GM19240 (cell line): ENCODE data around the gene FREM1.
A peak's percentile ranks its signal among the peaks of the same experiment; 100 is the strongest.

Experiments used
- DNase-seq: peaks from one replicate; pipeline ENCODE4 v3.0.0; 2011; ENCODE audit warnings: low spot score; ENCODE audit not compliant: insufficient read length

FREM1 gene

DNA sequence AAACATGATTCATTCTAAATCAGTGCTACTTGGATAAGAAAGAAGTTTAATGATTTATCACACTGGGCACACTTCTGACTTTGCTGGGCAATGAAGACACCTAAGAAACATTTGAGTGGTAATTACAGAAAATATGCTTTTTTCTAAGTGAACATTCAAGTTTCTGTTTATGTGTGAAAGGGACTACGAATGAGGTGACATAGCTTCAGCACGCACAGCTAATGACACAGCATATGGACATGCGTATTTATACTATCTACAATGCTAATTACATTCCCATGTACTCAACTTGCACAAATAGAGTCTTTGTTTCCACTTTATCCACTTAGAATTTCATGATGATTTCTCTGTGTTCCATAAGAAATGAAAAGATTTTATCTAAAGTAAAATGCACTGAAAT, 40.6 kb downstream of the FREM1 start:
- DNase-seq: no peak

DNA sequence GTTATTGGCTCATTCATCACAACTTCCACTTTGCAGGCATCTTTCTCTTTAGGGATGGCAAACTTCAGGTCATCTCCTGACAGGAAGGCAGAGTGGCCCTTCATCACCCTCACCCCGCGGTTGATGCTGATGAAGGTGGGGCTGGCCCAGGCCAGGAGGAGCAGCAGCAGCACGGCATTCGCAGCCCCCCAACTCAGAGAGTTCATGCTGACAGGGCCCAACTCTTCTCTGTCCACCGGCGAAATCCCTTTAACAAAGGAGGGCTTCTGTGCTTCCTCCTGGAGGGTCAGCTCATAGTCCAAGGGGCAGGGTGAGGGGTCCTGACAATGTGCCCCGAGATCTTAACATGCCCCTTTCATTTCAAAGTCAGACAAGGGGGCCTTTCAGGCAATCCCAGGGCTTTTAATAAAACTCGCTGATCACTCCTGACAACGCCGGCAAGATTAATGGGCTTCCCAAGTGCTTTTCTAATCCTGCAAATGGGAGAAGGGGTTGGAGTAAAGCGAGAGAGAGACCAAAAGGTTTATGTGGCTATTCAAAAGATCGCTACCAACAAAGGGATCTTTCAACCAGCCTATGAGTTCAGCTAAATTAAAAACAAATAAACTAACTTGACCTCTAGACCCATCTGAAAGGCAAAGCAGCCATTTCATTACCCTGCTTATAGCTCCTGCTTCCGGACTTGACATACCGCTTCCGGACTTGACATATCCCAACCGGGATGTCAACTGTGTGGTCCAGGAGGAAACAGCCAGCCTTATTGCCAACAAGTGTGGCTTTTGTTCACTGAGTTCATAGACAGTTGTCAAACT, 41.2 kb downstream of the FREM1 start:
- no peak for DNase-seq

DNA sequence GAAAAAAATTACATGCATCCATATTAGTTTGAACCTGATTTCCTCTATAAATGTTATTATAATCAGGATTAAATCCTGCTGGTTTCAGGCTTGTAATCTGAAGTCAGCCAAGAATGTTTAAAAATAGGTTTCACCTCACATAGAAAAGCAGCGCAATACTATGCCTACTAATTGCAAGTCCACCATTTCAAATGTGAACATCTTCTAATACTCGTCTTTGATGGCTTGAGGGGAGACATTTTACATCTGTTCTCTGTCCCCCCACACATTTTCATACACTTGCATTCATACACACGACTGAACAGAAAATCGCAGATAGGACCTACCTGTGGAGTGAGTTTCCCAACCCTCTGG, 41.8 kb downstream of the FREM1 start:
- no peak for DNase-seq

DNA sequence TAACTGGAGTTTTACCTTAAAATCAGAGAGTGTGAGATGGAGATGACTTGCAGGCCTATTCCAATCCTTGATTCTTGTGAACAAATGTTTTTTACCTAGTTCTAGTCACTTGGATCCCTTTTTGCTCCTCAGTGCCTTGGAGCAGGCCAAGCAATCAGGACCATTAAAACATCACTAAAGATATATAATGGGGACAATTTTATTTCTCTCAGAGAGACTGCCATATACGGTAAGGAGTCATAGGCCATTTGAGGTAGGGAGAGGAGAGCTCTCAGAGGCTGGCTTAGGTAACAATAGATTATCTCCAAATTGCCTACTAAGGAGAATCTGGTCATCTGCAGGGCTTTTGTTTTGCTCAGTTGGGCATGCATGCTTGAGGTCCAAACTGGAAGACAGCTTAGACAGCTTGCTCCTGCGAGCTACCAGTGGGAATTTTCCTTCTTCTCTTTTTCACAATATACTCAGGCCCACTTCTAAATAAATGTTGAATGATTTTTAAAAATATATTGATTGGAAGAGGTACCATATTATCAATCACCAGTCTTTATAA, 44.0 kb downstream of the FREM1 start:
- no peak for DNase-seq

DNA sequence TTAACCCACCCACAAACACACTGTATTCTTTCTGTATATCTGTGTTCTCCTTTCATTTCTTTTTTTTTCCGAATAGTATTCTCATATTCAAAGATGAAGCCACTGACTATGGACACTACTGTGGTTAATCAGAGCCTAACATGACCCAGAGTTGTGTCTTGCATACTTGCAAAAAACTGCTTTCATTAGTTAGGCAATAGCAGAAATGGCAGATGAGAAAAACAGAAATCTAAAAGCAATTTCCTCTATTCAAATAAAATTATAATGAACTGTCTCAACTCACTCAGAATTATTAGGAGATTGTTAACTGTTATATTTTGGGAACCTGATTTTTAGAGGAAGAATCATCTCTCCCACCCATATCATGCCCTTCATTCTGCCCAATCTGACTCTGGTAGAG, 45.9 kb downstream of the FREM1 start:
- no peak for DNase-seq

DNA sequence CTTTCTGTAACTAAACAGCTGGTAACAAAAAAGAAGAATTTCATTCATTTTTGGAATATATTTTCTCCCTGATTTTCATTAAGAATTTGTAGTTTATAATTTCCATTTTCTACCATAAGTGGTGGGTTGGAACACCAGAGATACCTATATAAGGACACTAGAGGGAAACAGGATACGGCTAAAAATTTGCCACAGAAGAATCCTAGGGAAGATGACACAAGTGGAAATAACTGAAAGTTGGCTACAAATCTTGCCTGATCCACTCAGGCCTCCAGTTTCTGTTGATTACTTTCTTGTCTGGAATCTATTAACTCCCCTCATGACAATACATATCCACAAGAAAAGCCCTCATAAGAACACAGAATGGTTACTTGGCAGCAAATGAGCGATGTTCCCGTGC, 46.8 kb downstream of the FREM1 start:
- no peak for DNase-seq

DNA sequence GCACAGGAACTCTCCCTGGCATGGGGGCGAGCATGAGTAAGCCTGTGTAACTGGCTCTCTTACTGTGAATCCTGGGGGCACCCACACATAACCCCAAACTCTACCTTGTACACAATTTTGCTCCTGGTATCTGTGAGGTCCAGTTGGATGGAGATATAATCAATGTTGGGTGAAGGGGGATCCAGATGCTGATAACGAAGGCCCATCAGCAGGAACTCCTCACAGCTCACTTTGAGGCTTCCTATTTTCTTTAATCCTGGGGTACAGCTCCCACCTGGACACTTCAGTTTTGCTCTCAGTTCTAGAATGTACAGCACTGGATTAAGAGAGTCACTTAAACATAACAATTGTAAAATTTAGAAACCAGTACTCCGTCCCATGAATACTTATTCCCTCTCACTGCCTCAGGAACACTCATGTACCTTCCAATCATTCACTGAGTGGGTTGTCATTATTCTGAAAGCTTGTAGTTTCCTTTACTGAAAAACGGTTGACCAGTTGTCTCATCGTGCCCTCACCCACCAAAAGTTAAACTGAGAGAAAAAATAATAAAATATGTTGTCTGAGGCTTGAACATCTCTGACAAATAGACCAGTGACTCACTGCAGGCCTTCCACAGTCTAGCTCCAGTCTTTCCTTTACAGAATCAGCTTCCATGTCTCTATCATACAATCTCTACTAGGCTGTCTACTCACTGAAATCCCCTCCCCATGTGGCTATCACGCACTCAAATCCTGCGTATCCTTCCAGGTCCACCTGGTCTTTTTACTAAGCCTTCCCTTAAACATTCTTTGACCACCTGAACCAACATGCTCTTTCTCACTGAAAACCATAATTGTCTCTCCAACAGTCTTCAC, 52.6 kb downstream of the FREM1 start:
- no peak for DNase-seq

DNA sequence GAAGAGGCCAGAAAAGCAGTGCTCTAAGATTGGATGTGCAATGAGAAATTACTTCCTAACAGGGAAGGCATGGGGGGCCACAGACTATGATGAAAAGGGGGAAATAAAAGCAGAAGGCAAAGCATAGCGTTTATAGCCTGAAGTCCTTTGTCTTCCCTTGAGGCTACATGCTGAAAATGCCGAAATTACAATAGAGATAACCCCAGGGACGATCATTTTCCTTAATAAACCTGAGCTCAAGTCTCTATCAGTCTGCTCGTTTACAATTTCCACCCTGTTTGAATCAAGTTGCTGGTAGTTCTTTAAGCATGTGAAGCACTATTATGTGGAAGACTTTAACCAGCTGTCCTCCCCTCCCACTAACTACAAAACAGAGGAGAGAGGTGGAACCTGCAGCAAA, 60.4 kb downstream of the FREM1 start:
- no peak for DNase-seq

DNA sequence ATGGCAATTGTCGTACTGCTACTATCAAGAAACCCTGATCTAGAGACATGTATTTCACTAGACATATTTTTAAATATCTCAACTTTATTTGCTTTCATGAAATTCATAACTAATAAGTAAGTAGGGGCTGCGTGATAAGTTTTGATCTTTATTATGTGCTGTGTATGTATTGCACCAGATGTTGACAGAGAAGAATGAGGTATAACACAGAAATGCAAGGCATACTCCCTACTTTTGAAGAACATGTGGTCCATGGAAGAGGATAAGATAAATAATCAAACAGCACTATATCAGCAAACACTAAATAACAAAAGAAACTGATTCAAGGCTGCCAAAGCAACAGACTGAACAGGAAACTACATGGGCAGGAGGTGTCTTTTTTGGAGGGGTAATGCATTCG, 60.9 kb downstream of the FREM1 start:
- no peak for DNase-seq

DNA sequence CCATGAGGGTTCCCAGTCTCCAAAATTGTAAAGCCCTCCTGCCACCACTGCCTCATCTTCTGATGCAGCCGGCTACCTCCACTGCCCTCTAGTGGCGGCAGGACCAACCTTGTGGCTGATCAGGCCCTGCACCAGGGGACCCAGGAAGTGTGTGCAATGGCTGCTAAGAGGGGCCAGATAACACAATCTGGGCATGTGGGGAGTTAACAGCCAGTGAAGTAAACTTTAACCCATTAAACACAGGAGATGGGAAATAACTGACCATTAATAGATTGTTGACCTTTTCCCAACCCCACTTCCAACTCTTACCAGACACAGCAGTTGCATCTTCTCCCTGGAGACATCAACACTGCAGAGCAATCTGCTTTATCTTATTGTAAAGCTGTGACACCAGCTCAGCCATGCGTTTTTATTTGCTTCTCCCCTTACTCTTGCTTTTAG, 63.3 kb downstream of the FREM1 start:
- DNase-seq: peak; percentile 60

DNA sequence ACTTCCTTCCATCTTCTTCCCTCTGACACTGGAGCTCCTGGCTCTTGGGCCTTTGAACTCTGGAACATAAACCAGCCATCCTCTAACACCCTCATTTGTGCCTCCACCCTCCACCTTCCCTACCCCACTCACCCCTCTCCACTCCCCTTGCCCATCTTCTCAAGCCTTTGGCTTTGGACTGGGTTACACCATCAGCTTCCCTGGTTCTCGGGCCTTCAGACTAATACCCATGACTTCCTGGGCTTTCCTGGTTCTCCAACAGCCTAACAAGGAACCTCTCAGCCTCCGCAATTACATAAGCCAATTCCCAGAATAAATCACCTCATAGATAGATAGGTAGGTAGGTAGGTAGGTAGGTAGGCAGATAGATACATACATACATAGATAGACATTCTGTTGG, 67.1 kb downstream of the FREM1 start:
- no peak for DNase-seq

DNA sequence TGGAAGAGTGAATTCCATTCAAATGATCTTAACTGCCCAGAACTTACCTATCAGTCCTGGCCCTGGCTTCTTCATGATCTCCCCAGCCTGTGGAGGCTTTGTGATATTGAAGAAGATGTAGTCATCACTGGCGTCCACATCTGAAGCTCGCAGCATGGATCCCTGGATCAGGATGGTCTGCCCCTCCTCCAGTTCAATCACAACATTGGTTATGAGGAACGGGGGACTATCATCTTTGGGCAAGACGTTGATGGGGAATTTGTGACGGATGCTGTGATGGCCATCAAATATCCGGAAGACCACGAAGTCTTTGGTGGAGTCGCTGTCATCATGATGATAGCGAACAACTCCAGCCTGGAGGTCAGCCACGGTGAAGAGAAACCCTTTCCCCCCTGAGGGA, 68.0 kb downstream of the FREM1 start:
- DNase-seq: no peak

DNA sequence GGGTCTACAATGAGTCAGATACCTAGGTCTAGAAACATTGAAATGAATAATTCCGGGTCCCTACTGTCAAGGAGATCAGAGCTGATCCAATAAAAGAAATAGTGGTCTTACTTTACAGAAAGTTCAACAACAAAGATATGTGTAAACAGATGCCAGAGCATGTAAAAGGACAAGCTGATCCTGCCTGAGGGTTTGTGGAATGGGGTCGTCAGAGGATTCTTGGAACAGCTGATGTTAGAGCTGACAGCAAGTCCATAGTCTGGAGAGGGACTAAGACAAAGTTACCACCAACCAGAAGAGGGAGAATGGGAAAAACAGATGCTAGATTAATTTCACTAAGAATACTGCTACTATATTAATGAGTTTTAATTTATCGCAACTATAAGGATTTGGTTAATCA, 71.5 kb downstream of the FREM1 start:
- DNase-seq: no peak

DNA sequence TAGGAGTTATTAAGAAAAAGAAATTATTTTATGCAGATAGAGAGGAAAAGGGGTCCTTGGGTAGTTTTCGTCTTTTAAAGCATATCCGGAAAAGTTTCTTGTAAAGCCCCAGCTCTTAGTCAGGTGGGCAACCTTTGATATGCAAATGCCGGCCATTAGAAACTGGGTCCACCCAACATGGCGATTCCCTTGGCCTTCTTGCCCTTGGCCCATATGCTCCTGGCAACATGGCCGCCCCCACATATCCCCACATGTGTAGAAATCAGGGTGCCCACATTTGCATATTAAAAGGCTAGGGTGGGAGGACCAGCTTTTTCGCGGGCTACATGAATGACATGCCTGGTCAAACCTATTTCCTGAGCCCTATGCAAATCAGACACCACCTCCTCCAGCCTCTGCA, 73.3 kb downstream of the FREM1 start:
- DNase-seq: no peak

DNA sequence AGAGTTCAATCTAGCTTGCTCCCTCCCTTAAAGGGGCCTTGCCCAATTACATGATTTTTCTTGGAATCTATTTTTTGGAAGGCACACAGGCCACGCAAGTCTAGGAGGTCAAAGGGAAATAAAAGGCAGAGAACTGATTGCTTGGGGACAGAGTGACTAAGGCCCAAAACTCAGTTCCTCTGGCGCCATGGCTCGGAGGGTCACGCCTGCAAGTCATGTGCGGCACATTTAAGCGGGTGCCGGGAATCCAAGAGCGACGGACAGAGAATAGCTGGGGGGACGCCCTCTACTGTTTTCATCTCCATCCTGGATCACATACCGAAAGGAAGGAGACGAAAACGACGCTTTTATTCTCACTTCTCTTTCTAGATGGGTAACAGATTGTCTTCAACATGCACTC, 78.6 kb downstream of the FREM1 start:
- no peak for DNase-seq

DNA sequence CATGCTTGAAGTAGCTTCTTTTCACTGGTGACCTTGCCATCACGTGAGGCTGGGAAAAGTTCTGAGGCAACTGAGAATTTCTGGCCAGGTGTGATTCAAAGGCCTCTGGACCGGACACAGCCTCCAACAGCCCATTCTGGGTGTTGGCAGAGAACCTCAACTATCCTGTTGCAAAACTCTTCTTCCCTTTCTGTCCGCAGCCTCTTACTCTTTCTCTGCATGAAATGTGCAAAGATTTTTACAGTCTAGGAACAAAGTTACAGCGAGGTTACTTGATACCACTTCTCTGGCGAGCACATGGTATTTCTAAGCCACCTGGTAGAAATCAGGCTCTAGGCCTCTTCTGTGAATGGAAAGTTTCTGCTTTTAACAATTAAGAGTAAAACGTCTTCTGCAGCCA, 79.2 kb downstream of the FREM1 start:
- DNase-seq: no peak

DNA sequence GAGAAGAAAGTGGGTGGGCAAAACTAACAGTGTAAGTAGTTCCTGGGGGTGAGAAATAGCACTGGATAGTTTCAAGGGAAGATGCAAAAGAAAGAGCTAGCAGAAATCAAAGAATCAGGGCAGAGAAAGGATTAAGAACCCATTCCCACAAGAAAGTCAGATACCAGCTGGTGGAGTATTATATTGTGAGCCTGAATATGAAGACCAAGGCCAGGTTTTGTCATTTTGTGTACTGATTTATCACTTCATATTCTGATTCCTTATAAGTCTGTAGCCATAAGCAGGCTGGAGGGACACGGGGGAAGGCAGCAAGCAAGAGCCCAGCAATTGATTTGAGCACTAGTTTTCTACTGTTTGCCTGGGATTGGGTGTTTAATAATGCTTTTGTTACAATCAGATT, 80.2 kb downstream of the FREM1 start:
- no peak for DNase-seq

DNA sequence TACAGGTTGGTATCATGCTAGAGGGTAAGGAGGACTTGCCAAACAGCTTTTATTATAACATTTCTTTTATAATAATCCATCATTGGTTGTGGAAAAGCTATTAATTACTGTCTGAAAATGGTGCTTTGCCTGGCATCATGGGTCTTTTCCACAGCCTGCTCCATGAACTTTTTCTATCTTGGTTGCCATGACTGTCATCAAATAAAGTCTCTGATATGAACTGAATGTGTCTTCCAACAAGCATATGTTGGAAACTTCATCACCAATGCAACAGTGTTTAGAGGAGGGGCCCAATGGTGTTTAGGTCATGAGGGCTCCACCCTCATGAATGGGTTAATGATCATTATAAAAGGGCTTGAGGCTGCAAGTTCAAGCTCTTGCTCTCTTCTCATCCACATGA, 81.0 kb downstream of the FREM1 start:
- no peak for DNase-seq

DNA sequence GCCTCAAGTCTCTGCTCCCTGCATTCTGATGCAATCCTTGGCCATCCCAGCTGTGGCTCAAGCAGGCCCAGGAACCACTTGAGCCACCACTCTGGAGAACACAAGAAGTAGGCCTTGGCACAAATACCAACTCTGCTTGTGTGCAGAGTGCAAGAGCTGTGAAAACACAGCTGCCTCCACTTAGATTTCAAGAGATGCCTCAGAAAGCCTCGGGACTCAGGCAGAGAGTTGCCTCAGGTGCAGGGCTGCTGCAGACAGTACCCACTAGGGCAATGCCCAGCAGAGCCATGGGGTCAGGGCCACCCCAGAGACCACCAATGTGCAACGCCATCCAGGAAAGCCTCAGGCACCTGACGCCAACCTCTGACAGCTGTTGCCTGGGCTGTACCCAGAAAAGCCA, 82.4 kb downstream of the FREM1 start:
- DNase-seq: no peak

DNA sequence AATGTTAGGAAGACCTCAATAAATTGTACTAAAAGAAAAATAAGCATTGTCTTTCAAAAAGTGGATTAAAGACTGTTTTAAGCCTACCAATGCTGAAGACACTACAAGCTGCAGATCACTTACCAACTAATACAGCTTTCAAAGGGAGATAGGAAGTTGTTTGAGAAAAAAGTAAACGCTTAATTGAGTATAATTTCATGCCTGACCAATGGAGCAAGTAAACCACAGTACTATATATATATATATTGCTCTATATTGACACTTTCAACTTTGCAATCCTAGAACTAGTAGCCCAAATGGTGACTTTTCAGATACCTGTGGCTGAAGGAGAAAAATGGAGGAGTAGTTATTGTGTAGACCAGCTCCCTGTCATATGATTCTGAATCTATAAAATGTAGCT, 85.7 kb downstream of the FREM1 start:
- no peak for DNase-seq

DNA sequence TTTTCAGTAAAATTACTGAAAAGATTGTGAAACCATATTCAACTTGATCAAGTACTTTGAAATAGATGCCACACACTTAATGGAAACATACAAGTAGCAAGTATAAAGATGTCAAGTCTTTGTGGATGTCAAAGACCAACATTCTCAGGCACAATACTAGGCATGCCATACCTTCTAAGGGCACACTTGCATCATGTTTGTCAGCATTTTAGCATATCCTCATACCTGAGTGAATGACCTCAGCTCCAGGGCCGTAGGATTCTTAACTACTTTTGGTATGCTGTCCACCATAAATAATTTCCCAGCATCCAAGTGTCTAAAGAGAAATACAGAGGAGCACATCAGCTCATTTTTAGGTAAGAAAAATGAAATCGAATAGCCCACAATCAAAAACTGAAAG, 86.4 kb downstream of the FREM1 start:
- no peak for DNase-seq

DNA sequence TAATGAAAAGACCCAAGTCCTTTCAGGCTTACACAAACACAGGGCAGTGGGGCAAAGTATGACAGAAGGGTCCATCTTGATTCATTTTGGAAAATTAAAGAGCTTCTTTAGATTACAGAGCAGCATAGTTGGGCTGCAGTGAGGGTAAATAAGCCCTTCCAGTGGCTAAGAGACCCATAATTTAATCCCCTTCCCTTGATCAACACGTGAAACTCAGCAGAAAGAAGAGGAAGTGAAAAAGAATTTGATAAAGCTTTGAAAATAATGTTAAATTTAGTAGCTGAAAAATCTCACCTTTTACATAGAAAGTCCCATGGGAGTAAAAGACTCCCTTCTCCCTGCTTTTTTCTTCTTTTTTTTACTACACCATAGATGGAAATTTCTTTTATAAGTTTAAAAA, 87.6 kb downstream of the FREM1 start:
- no peak for DNase-seq

DNA sequence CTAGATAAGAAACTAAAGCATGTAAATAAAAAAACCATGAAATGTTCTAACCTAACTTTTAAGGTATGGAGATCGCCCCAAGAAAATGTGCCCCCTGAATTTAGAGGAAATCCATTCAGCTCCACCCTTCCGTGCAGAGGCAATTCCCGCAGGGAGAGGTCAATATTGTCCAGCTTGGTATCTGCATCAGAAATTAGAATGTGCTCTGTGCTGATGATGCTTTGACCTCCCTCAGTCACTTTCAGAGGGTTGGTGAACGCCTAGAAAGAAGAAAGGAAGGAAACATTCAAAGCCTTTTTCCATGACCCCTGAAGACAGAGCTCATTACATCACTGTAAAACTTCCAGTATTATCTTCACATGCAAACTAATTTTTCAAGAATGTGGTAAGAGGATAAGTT, 91.0 kb downstream of the FREM1 start:
- DNase-seq: no peak
